GM23338 (cell line): Measurements from ENCODE around the gene R3HDM2. TPM values are rescaled to one million over a fixed set of nuclear protein-coding genes. Genes with fewer than 3 reads are reported as not detected.
A peak's percentile ranks its signal among the peaks of the same experiment; 100 is the strongest.

Experiments used
- ATAC-seq: fragments of 200-7000 bp; cut with Tn5 transposase; 3 replicates; pipeline ENCODE4 v1.9.1; 2020
- DNase-seq: peaks from one replicate; pipeline ENCODE4 v3.0.0-alpha.2; 2015; ENCODE audit warnings: low spot score
- H2AFZ ChIP-seq: fragments of 200-600 bp; sonication (generic); 2 replicates; pipeline ENCODE4 v1.8.0; 2016; ENCODE audit warnings: antibody characterized with exemption, mild to moderate bottlenecking, moderate library complexity
- H3F3A ChIP-seq: fragments of 200-600 bp; sonication (generic); replicated peaks from 2 replicates; pipeline ENCODE4 v1.8.0; 2017; ENCODE audit warnings: antibody characterized with exemption, mixed run types, low read depth
- H3K27ac ChIP-seq: fragments of 200-600 bp; sonication (generic); 2 replicates; pipeline ENCODE4 v1.6.1; 2016; ENCODE audit warnings: low read depth
- H3K27me3 ChIP-seq: fragments of 200-600 bp; sonication (generic); 2 replicates; pipeline ENCODE4 v1.8.0; 2016; ENCODE audit warnings: mild to moderate bottlenecking, mixed run types, moderate library complexity; ENCODE audit not compliant: insufficient read depth
- H3K36me3 ChIP-seq: fragments of 200-600 bp; sonication (generic); 2 replicates; pipeline ENCODE4 v1.8.0; 2016; ENCODE audit warnings: mild to moderate bottlenecking; ENCODE audit not compliant: insufficient read depth
- H3K4me1 ChIP-seq: fragments of 200-600 bp; sonication (generic); 2 replicates; pipeline ENCODE4 v1.8.0; 2016; ENCODE audit warnings: mild to moderate bottlenecking, moderate library complexity; ENCODE audit not compliant: insufficient read depth
- H3K4me2 ChIP-seq: fragments of 200-600 bp; sonication (generic); 2 replicates; pipeline ENCODE4 v1.7.1; 2017; ENCODE audit warnings: mixed run types
- H3K4me3 ChIP-seq: fragments of 200-600 bp; sonication (generic); 2 replicates; pipeline ENCODE4 v1.6.1; 2016; ENCODE audit warnings: mixed run types
- H3K79me2 ChIP-seq: fragments of 200-600 bp; sonication (generic); replicated peaks from 2 replicates; pipeline ENCODE4 v1.8.0; 2017; ENCODE audit warnings: mild to moderate bottlenecking; ENCODE audit not compliant: insufficient read depth
- H3K9me2 ChIP-seq: fragments of 200-600 bp; sonication (generic); 2 replicates; pipeline ENCODE4 v1.8.0; 2017; ENCODE audit not compliant: insufficient read depth
- H4K20me1 ChIP-seq: fragments of 200-600 bp; sonication (generic); replicated peaks from 2 replicates; pipeline ENCODE4 v1.8.0; 2017; ENCODE audit warnings: mild to moderate bottlenecking; ENCODE audit not compliant: insufficient read depth
- H3K27ac Mint-ChIP-seq: 2 replicates; pipeline ENCODE4 v1.8.0; 2020; ENCODE audit warnings: inconsistent platforms, mild to moderate bottlenecking, moderate library complexity, mixed read lengths
- H3K27me3 Mint-ChIP-seq: 3 replicates; pipeline ENCODE4 v1.8.0; 2022; ENCODE audit warnings: low read depth, mild to moderate bottlenecking, moderate library complexity, mixed read lengths, inconsistent platforms; ENCODE audit not compliant: insufficient read depth, poor library complexity
- H3K36me3 Mint-ChIP-seq: 3 replicates; pipeline ENCODE4 v1.8.0; 2021; ENCODE audit warnings: low read depth, mild to moderate bottlenecking, inconsistent platforms, moderate library complexity, mixed read lengths
- H3K4me1 Mint-ChIP-seq: 3 replicates; pipeline ENCODE4 v1.8.0; 2020; ENCODE audit warnings: mild to moderate bottlenecking, inconsistent platforms, mixed read lengths
- H3K4me3 Mint-ChIP-seq: 3 replicates; pipeline ENCODE4 v1.8.0; 2021; ENCODE audit warnings: moderate library complexity, mild to moderate bottlenecking, inconsistent platforms, mixed read lengths
- H3K9me3 Mint-ChIP-seq: 3 replicates; pipeline ENCODE4 v1.8.0; 2020; ENCODE audit warnings: moderate library complexity, mild to moderate bottlenecking, inconsistent platforms, mixed read lengths
- CREB1 ChIP-seq: fragments of 250-450 bp; sonication (Bioruptor Pico); IDR thresholded peaks from 2 replicates; pipeline ENCODE4 v1.5.0; 2020; ENCODE audit warnings: low read depth, mild to moderate bottlenecking, moderate library complexity
- CTCF ChIP-seq, 2 experiments: fragments of 200-600 bp in 1 of 2; sonication (generic) in 1 of 2; conservative IDR thresholded peaks; 2 replicates each; pipeline versions ENCODE4 v1.5.1 to v1.6.1; 2016 to 2017; ENCODE audit warnings: antibody characterized with exemption in 2 of 2, low read depth in 2 of 2, mild to moderate bottlenecking in 2 of 2, moderate library complexity in 1 of 2
- ETS1 ChIP-seq: IDR thresholded peaks from 2 replicates; pipeline ENCODE4 v1.6.1; 2016; ENCODE audit warnings: antibody characterized with exemption
- EZH2 ChIP-seq: fragments of 200-600 bp; sonication (generic); IDR thresholded peaks from one replicate; pipeline ENCODE4 v1.8.0; 2017; ENCODE audit warnings: antibody characterized with exemption, mild to moderate bottlenecking, low read depth; ENCODE audit not compliant: unreplicated experiment
- EZH2phosphoT487 ChIP-seq: fragments of 200-600 bp; sonication (generic); IDR thresholded peaks from one replicate; pipeline ENCODE4 v1.8.1; 2018; ENCODE audit warnings: antibody characterized with exemption; ENCODE audit not compliant: unreplicated experiment
- JUNB ChIP-seq: IDR thresholded peaks from one replicate; pipeline ENCODE4 v1.6.1; 2016; ENCODE audit warnings: antibody characterized with exemption; ENCODE audit not compliant: unreplicated experiment
- NANOG ChIP-seq: IDR thresholded peaks from 2 replicates; pipeline ENCODE4 v1.6.1; 2016; ENCODE audit warnings: antibody characterized with exemption, borderline replicate concordance
- POLR2AphosphoS5 ChIP-seq: IDR thresholded peaks from 2 replicates; pipeline ENCODE4 v1.6.1; 2016; ENCODE audit warnings: antibody characterized with exemption, low read depth
- REST ChIP-seq: IDR thresholded peaks from one replicate; pipeline ENCODE4 v1.6.1; 2018; ENCODE audit warnings: antibody characterized with exemption; ENCODE audit not compliant: unreplicated experiment
- STAT1 ChIP-seq: IDR thresholded peaks from one replicate; pipeline ENCODE4 v1.6.1; 2016; ENCODE audit warnings: antibody characterized with exemption; ENCODE audit not compliant: unreplicated experiment
- ZNF114 ChIP-seq: fragments of 250-450 bp; sonication (Bioruptor Pico); IDR thresholded peaks from 2 replicates; pipeline ENCODE4 v1.5.0; 2020; ENCODE audit warnings: mild to moderate bottlenecking, moderate library complexity
- ZNF331 ChIP-seq: fragments of 250-450 bp; sonication (Bioruptor Pico); IDR thresholded peaks from 2 replicates; pipeline ENCODE4 v1.5.0; 2020; ENCODE audit warnings: low read depth, mild to moderate bottlenecking, moderate library complexity
- ZNF462 ChIP-seq: fragments of 250-450 bp; sonication (Bioruptor Pico); IDR thresholded peaks from 2 replicates; pipeline ENCODE4 v1.5.0; 2020; ENCODE audit warnings: mild to moderate bottlenecking, moderate library complexity
- polyA plus RNA-seq: library from polyadenylated mRNA; unstranded; fragments of >200 nt; fragmentation: Nextera tagmentation; extraction: Ambion mirVana; gene quantifications from 2 replicates; pipeline ENCODE4 v1.2.1, GENCODE V29; 2016
- total RNA-seq: library from RNA; depleted of rRNA; stranded (reverse); fragments of >200 nt; shearing (Covaris generic); gene quantifications from 2 replicates; pipeline ENCODE4 v1.2.3, GENCODE V29; 2014

The R3HDM2 gene
- total and polyA plus RNA-seq, 2 experiments from 2014 or later, result 9.6 to 19.6 TPM

- Mint-ChIP-seq H3K4me3 (no peak overlapping the region), H3K4me1 (peaks cover 13% of the 10 kb centered on the region), H3K36me3 (peaks cover 24% of the 10 kb centered on the region), H3K9me3 (no peaks in the 10 kb centered on the region), H3K27me3 (peaks cover 4% of the 10 kb centered on the region), H3K27ac (peak overlapping the region; percentile 64)
- ATAC-seq (peak; percentile 71), DNase-seq (peak; percentile 51)
- H3K4me3 ChIP-seq, result 0 out of 2 replicates have a peak overlapping the region, but pooled peaks have one; percentile 18
- H3K27ac ChIP-seq, result 0 out of 2 replicates have a peak overlapping the region, but pooled peaks have one; percentile 56
- 0 out of 2 replicates have a peak, but pooled peaks cover 5% of the 10 kb centered on the region for H3F3A ChIP-seq
- no peaks in the 10 kb centered on the region for H4K20me1 ChIP-seq
- H3K9me2 ChIP-seq, result no peaks in the 10 kb centered on the region
- peak overlapping the region; percentile 24; the same call in 1 of the 2 replicates for H3K4me2 ChIP-seq
- no peak overlapping the region for H2AFZ ChIP-seq
- TF ChIP-seq ETS1, result no peak
- TF ChIP-seq JUNB, result no peak
- no peak for TF ChIP-seq STAT1
- no peak for TF ChIP-seq CTCF (conservative IDR thresholded peaks at IDR 0.05; ENCODE audit: low read depth in 2 of 2)
- no peak for TF ChIP-seq EZH2
- no peak for TF ChIP-seq REST
- no peak for TF ChIP-seq CREB1
- no peak for TF ChIP-seq ZNF462 (CRISPR knock-in tag)
- no peak for TF ChIP-seq ZNF331
- no peak for TF ChIP-seq NANOG
- TF ChIP-seq EZH2phosphoT487, result no peak
- no peak for TF ChIP-seq POLR2AphosphoS5
- no peak for TF ChIP-seq ZNF114 (CRISPR knock-in tag)
- no peaks in the 10 kb centered on the region for H3K36me3 ChIP-seq
- no peaks in the 10 kb centered on the region for H3K79me2 ChIP-seq
- 0 out of 2 replicates have a peak, but pooled peaks cover 9% of the 10 kb centered on the region for H3K4me1 ChIP-seq
- no peaks in the 10 kb centered on the region for H3K27me3 ChIP-seq
These were observed 150.4 kb downstream of the R3HDM2 start for GRCh38 chr12:57280211-57281062.
